Superior temporal gyrus (tissue), 1 donor: ENCODE measurements around the gene DDX53.

Source experiments
- DNase-seq: peaks from one replicate; pipeline ENCODE4 v3.0.0-alpha.2; 2016; ENCODE audit errors: extremely low spot score

DDX53 gene

GRCh38 chrX:23048806-23049573 is 49.2 kb downstream of the DDX53 start:
- DNase-seq = no peak

GRCh38 chrX:23052324-23052723 is 52.6 kb downstream of the DDX53 start:
- no peak for DNase-seq
